ENCODE results near the gene HS3ST5.

The HS3ST5 gene

GRCh38 chr6:114167583-114168576 is 174.9 kb downstream of the HS3ST5 start:
- TF ChIP-seq CTCF (IDR thresholded peaks at IDR 0.05; ENCODE audit: borderline replicate concordance, insufficient read depth, low read depth, low read length), result no peak
- no peak overlapping the region for H3K4me3 ChIP-seq (ENCODE audit: low read depth, low read length)

GRCh38 chr6:114164207-114164606 is 178.6 kb downstream of the HS3ST5 start:
- no peak overlapping the region for H3K4me3 ChIP-seq (ENCODE audit: low read depth, low read length)
- TF ChIP-seq CTCF (IDR thresholded peaks at IDR 0.05; ENCODE audit: borderline replicate concordance, insufficient read depth, low read depth, low read length), result no peak

GRCh38 chr6:114162691-114163347 is 180.0 kb downstream of the HS3ST5 start:
- no peak for TF ChIP-seq CTCF (IDR thresholded peaks at IDR 0.05; ENCODE audit: borderline replicate concordance, insufficient read depth, low read depth, low read length)
- no peak overlapping the region for H3K4me3 ChIP-seq (ENCODE audit: low read depth, low read length)

- H3K4me3 ChIP-seq (ENCODE audit: low read depth, low read length), result no peak overlapping the region
- no peak for TF ChIP-seq CTCF (IDR thresholded peaks at IDR 0.05; ENCODE audit: borderline replicate concordance, insufficient read depth, low read depth, low read length)
Observed at GRCh38 chr6:114160881-114161280, 181.9 kb downstream of the HS3ST5 start.

- H3K4me3 ChIP-seq (ENCODE audit: low read depth, low read length), result no peak overlapping the region
- no peak for TF ChIP-seq CTCF (IDR thresholded peaks at IDR 0.05; ENCODE audit: borderline replicate concordance, insufficient read depth, low read depth, low read length)
Observed at GRCh38 chr6:114159727-114160126, 183.1 kb downstream of the HS3ST5 start.

GRCh38 chr6:114158838-114159694 is 183.8 kb downstream of the HS3ST5 start:
- H3K4me3 ChIP-seq (ENCODE audit: low read depth, low read length), result no peak overlapping the region
- no peak for TF ChIP-seq CTCF (IDR thresholded peaks at IDR 0.05; ENCODE audit: borderline replicate concordance, insufficient read depth, low read depth, low read length)
